HepG2 (cell line): Measurements from ENCODE around the gene LARP4. TPM values are rescaled to one million over a fixed set of nuclear protein-coding genes. Genes with fewer than 3 reads are reported as not detected.

Source experiments
- BCLAF1 ChIP-seq: fragments of 450-650 bp; IDR thresholded peaks from 2 replicates; pipeline ENCODE4 v1.6.1; 2017; ENCODE audit warnings: mild to moderate bottlenecking
- BRD4 ChIP-seq: sonication (generic); formaldehyde crosslinking; IDR thresholded peaks from 2 replicates; pipeline ENCODE4 v1.4.0; 2020; ENCODE audit warnings: missing genetic modification reagents
- CEBPG ChIP-seq: IDR thresholded peaks from 2 replicates; pipeline ENCODE4 v1.6.1; 2016
- FOXO4 ChIP-seq: sonication (generic); formaldehyde crosslinking; conservative IDR thresholded peaks from 2 replicates; pipeline ENCODE4 v1.8.1; 2023; ENCODE audit warnings: missing genetic modification reagents
- FUBP1 ChIP-seq: sonication (generic); formaldehyde crosslinking; IDR thresholded peaks from 2 replicates; pipeline ENCODE4 v1.5.1; 2020; ENCODE audit warnings: missing genetic modification reagents, mild to moderate bottlenecking, borderline replicate concordance
- GRHL1 ChIP-seq: sonication (generic); formaldehyde crosslinking; conservative IDR thresholded peaks from 2 replicates; pipeline ENCODE4 v1.8.0; 2022; ENCODE audit warnings: missing genetic modification reagents
- HNRNPL ChIP-seq: fragments of 200-400 bp; formaldehyde crosslinking; IDR thresholded peaks from 2 replicates; pipeline ENCODE4 v1.6.1; 2017; ENCODE audit warnings: mild to moderate bottlenecking, low read depth, low read length
- RAD21 ChIP-seq: fragments of 450-650 bp; formaldehyde crosslinking; IDR thresholded peaks from 2 replicates; pipeline ENCODE4 v1.5.0; 2020; ENCODE audit warnings: mild to moderate bottlenecking
- TFE3 ChIP-seq: IDR thresholded peaks from 2 replicates; pipeline ENCODE4 v1.6.1; 2016
- ZFX ChIP-seq: sonication (generic); formaldehyde crosslinking; IDR thresholded peaks from 2 replicates; pipeline ENCODE4 v1.4.0; 2020; ENCODE audit warnings: mild to moderate bottlenecking, low read depth, missing genetic modification reagents, moderate library complexity
- ZNF180 ChIP-seq: sonication (generic); formaldehyde crosslinking; IDR thresholded peaks from 2 replicates; pipeline ENCODE4 v1.4.0; 2020; ENCODE audit warnings: low read depth, missing genetic modification reagents, borderline replicate concordance
- ZNF225 ChIP-seq: sonication (generic); formaldehyde crosslinking; IDR thresholded peaks from 2 replicates; pipeline ENCODE4 v1.4.0; 2020; ENCODE audit warnings: mild to moderate bottlenecking, missing genetic modification reagents
- ZNF790 ChIP-seq: sonication (generic); formaldehyde crosslinking; IDR thresholded peaks from 2 replicates; pipeline ENCODE4 v1.8.0; 2022; ENCODE audit warnings: missing genetic modification reagents, mild to moderate bottlenecking, borderline replicate concordance
- ZSCAN30 ChIP-seq: sonication (generic); formaldehyde crosslinking; IDR thresholded peaks from 2 replicates; pipeline ENCODE4 v1.5.0; 2020; ENCODE audit warnings: mild to moderate bottlenecking, missing genetic modification reagents
- ZXDC ChIP-seq: sonication (generic); formaldehyde crosslinking; IDR thresholded peaks from 2 replicates; pipeline ENCODE4 v1.5.0; 2020; ENCODE audit warnings: mild to moderate bottlenecking, missing genetic modification reagents
- polyA plus RNA-seq, 8 experiments: library from polyadenylated mRNA; depleted of rRNA in 3 of 8; stranded (reverse) in 7 of 8; unstranded in 1 of 8; fragments of >200 nt; fragmentation: Illumina TruSeq in 4 of 8; extraction: Trizol in 4 of 8; gene quantifications; 2 replicates each; pipeline versions ENCODE4 v1.2.1 to v1.2.3, GENCODE V29; 2011 to 2016; ENCODE audit warnings: low read depth in 4 of 8, missing spikeins in 1 of 8, mixed read lengths in 1 of 8; ENCODE audit not compliant: insufficient read depth in 1 of 8
- total RNA-seq, 5 experiments: library from RNA; depleted of rRNA; stranded (reverse); fragments of >200 nt; fragmentation: Illumina TruSeq; extraction: Trizol; gene quantifications; 2 replicates each; pipeline ENCODE4 v1.2.3, GENCODE V29; 2016; ENCODE audit warnings: low read depth in 1 of 5

Gene LARP4
- total and polyA plus RNA-seq, 2 of the 13 experiments (the other 11 are each of a cell fraction or from before 2014, with no cell fraction given): 16.4 to 42.7 TPM

- TF ChIP-seq ZXDC (CRISPR knock-in tag) (0 out of 2 replicates have a peak, but pooled peaks have one; percentile 65), ZNF180 (CRISPR knock-in tag) (no peak), ZFX (CRISPR knock-in tag) (peak; percentile 98), FUBP1 (CRISPR knock-in tag) (no peak), CEBPG (CRISPR knock-in tag) (peak; percentile 29; the same call in 1 of the 2 replicates), ZSCAN30 (CRISPR knock-in tag) (peak; percentile 27; the same call in 1 of the 2 replicates), TFE3 (CRISPR knock-in tag) (no peak), ZNF790 (peak; percentile 75; the same call in 1 of the 2 replicates), GRHL1 (CRISPR knock-in tag) (no peak), BRD4 (CRISPR knock-in tag) (peak; percentile 41; the same call in 1 of the 2 replicates), HNRNPL (0 out of 2 replicates have a peak, but pooled peaks have one; percentile 22), BCLAF1 (no peak), RAD21 (CRISPR knock-in tag) (no peak), ZNF225 (CRISPR knock-in tag) (peak; percentile 80; the same call in 1 of the 2 replicates), FOXO4 (CRISPR knock-in tag) (0 out of 2 replicates have a peak, but pooled peaks have one; percentile 78)
Measured at GRCh38 chr12:50400638-50401499, at the start of gene LARP4 (continued).
